ENCODE results near the gene WIPF2.
"Not testable (repeated sequence)": the region's sequence is repeated elsewhere in the genome, so short reads cannot be mapped to it uniquely, and the experiment has no call there.

The WIPF2 gene

DNA sequence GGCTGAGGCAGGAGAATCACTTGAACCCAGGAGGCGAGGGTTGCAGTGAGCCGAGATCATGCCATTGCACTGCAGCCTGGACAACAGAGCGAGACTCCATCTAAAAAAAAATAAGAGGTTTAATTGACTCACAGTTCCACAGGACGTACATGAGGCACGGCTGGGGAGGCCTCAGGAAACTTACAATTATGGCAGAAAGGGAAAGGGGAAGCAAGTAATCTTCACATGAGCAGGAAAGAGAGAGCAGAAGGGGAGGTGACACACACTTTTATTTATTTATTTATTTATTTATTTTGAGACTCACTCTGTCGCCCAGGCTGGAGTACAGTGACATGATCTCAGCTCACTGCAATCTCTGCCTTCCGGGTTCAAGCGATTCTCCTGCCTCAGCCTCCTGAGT is 12.9 kb upstream of the WIPF2 start:
- H3K4me1 Mint-ChIP-seq, H3K27ac Mint-ChIP-seq, H3K4me3 Mint-ChIP-seq, H3K36me3 Mint-ChIP-seq, CTCF ChIA-PET, H3K9me3 Mint-ChIP-seq, DNase-seq: not testable (repeated sequence)
- peaks cover 29% of the 10 kb centered on the region for H3K27me3 Mint-ChIP-seq

DNA sequence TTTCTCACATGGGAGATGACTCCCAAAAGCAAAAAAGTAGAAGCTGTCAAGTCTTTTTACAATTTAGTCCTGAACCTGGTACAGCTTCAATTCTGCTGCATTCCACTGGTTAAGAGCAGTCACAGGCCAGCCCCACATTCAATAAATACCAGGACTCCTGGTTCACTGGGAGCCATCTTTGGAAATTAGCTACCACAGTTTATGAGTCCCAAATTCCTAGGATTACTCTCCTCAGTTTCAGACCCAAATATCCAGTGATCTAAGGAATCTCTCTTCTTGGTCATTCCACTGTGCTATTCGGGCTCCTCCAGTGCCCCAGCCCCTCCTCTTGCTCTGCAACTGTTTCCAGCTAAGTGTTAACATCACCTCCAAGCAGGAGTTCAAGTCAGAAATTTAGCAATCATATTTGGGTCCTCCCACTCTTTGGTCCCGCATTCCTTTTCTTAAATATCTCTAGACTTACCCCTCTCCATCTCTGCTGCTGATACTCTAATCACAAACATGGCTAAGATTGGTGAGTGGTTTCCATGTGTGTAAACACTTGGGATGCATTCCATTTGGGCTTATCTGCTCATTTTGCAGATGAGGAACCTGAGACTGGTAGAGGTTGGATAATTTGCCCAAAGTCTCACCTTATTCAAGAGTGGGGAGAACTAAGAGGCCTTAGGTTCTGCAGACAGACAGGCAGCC is 9.6 kb upstream of the WIPF2 start:
- peaks cover 10% of the 10 kb centered on the region for H3K27me3 Mint-ChIP-seq
- H3K27ac Mint-ChIP-seq, result no peak overlapping the region
- H3K4me1 Mint-ChIP-seq, result no peaks in the 10 kb centered on the region
- no peak for DNase-seq
- no peak overlapping the region for H3K4me3 Mint-ChIP-seq
- CTCF ChIA-PET, result interaction anchor here (1.7 to 2.0 kb wide), 2 partner anchors 9 to 18 kb away, joined by 6 read pairs; partner anchors contain the start of gene WIPF2
- H3K36me3 Mint-ChIP-seq, result no peaks in the 10 kb centered on the region
- H3K9me3 Mint-ChIP-seq, result no peaks in the 10 kb centered on the region

DNA sequence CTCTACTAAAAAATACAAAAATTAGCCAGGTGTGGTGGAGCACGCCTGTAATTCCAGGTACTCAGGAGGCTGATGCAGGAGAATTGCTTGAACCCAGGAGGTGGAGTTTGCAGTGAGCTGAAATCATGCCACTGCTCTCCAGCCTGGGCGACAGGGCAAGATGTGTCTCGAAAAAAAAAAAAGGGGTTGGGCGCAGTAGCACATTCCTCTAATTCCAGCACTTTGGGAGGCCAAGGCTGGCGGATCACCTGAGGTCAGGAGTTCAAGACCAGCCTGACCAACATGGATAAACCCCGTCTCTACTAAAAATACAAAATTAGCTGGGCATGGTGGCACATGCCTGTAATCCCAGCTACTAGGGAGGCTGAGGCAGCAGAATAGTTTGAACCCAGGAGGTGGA is 5.2 kb upstream of the WIPF2 start:
- DNase-seq, H3K9me3 Mint-ChIP-seq, CTCF ChIA-PET, H3K4me3 Mint-ChIP-seq, H3K36me3 Mint-ChIP-seq, H3K27ac Mint-ChIP-seq, H3K27me3 Mint-ChIP-seq: not testable (repeated sequence)
- H3K4me1 Mint-ChIP-seq, result peaks cover 12% of the 10 kb centered on the region

DNA sequence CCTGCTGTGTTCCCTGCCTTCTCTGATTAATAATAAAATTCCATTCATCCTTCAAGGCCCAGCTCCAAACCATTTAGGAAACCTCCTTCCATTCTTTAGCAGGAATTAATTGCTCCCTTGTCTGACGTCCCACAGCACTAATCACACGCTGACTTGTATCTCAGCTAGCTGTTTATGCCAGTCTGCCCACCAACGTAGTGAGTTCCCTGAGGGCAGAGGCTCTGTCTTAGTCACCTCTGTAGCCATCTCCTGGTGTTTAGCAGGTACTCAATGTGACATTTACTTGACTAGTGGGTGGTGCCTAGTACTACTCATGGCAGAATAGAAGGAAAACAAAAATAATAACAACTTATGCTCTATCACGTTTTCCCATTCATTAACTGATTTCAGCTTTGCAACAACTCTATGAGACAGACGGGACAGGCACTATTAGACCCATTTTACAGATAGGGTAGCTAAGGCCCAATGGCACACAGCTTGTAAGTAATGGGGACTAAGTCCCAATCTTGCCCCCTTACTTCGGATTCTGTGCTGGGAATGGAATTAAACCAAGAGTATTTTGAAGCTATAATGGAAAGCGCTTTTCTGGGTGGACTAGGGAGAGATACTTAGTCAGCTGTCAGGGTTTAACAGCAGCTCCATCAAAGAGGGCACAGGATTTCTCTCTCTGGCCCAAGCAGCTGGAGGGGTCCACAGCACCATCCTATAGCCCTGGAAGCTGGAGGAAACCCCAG is 931 bp upstream of the WIPF2 start:
- H3K27ac Mint-ChIP-seq, result peak overlapping the region; percentile 99
- no peaks in the 10 kb centered on the region for H3K27me3 Mint-ChIP-seq
- CTCF ChIA-PET, result interaction anchor here (0.8 to 1.8 kb wide), 9 partner anchors 8 to 105 kb away, joined by 3 to 7 read pairs (median 4); no protein-coding TSS in a partner anchor
- H3K4me3 Mint-ChIP-seq, result peak overlapping the region; percentile 78
- no peaks in the 10 kb centered on the region for H3K9me3 Mint-ChIP-seq
- H3K4me1 Mint-ChIP-seq, result peaks cover 33% of the 10 kb centered on the region
- peaks cover 3% of the 10 kb centered on the region for H3K36me3 Mint-ChIP-seq
- DNase-seq, result no peak

DNA sequence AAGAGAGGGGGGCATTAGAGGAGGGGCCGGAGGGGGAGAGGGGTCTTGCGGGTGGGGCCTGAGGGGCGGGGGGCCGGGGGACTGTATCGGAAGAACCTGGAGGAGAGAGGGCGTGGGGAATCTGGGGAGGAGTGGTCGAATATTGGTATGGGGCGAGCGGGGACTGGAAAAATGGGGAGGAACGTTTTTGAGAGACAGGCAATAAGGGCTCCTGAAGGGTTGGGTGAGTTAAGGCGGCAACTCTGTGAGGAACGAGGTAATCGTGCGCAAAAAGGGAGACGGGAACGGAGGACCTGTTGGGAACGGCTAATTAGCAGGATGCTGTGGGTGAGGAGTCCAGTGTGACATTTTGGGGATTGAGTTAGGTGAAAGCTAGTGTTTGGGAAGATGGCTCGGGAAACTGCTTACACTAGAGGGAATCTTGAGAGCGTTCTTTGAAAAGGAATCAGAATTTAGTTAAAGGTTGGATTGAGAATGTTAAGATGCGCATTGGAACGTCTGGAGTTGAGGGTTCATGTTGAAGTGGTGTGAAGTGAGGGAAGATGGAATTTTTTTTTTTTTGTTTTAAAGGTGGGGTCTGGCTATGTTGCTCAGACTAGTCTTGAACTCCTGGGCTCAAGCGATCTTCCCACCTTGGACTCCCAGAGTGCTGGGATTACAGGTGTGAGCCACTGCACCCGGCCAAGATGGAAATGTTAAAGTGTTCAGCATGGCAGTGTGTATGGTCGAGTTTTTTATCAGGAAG is 662 bp downstream of the WIPF2 start:
- DNase-seq, result peak; percentile 59
- no peaks in the 10 kb centered on the region for H3K27me3 Mint-ChIP-seq
- CTCF ChIA-PET, result interaction anchor here (1.3 to 1.7 kb wide), 3 partner anchors 10 to 71 kb away, joined by 6 read pairs; no protein-coding TSS in a partner anchor
- peak overlapping the region; percentile 42 for H3K27ac Mint-ChIP-seq
- H3K4me1 Mint-ChIP-seq, result peaks cover 37% of the 10 kb centered on the region
- H3K36me3 Mint-ChIP-seq, result peaks cover 9% of the 10 kb centered on the region
- H3K9me3 Mint-ChIP-seq, result no peaks in the 10 kb centered on the region
- H3K4me3 Mint-ChIP-seq, result peak overlapping the region; percentile 78

DNA sequence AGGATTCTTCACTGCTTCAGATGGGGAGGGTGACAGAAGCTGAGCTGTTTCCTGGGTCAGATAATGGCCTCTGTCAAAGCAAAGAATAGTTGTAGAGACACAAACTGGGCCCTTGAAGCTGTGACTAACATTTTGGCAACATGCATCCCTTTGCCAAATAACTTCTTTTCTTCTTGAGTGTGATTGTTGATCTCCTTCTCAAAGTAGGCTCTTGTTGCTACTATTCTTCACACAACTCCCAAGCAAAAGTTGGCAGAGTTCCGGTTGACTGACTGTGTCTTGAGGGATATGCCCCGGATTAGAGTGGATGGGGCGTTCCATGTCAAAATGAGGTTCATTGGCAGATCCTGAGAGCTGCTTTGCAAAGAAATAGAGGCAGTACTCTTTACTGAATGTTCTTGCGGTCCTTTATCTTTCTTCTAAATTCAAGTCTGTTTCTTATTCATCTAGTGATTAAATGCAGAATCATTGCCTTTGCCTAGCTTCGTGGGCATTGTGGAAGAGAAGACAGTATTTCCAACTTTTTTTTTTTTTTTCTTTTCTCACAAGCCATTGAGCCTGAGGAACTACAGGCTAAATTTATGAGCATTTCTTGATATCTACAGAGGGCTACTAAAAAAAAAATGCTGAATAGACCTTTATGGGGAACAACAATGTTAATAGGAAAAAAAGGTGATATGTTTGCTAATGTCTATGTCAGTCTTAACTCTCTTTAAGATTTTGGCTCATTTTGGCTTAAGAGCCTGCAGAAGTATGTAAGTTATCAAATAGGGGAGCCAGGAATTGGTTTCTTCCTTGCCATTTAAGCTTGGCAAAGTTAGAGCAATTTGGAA is 5.8 kb downstream of the WIPF2 start:
- peaks cover 24% of the 10 kb centered on the region for H3K4me1 Mint-ChIP-seq
- H3K27me3 Mint-ChIP-seq, result no peaks in the 10 kb centered on the region
- DNase-seq, result no peak
- no peak overlapping the region for H3K27ac Mint-ChIP-seq
- no peaks in the 10 kb centered on the region for H3K9me3 Mint-ChIP-seq
- CTCF ChIA-PET, result no interaction called here
- peaks cover 16% of the 10 kb centered on the region for H3K36me3 Mint-ChIP-seq
- H3K4me3 Mint-ChIP-seq, result no peak overlapping the region

DNA sequence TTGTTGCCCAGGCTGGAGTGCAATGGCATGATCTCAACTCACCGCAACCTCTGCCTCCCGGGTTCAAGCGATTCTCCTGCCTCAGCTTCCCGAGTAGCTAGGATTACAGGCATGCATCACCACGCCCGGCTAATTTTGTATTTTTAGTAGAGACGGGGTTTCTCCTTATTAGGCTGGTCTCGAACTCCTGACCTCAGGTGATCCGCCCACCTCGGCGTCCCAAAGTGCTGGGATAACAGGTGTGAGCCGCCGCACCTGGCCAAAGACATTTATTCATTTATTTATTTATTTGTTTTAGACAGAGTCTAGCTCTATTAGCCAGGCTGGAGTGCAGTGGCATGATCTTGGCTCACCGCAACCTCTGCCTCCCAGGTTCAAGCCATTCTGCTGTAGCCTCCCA is 10.0 kb downstream of the WIPF2 start:
- H3K36me3 Mint-ChIP-seq, result peaks cover 26% of the 10 kb centered on the region
- CTCF ChIA-PET, result interaction anchor here (1.2 to 1.6 kb wide), 2 partner anchors 11 to 12 kb away, joined by 3 read pairs; no protein-coding TSS in a partner anchor
- H3K27me3 Mint-ChIP-seq, H3K4me1 Mint-ChIP-seq, DNase-seq, H3K4me3 Mint-ChIP-seq, H3K27ac Mint-ChIP-seq, H3K9me3 Mint-ChIP-seq: not testable (repeated sequence)

DNA sequence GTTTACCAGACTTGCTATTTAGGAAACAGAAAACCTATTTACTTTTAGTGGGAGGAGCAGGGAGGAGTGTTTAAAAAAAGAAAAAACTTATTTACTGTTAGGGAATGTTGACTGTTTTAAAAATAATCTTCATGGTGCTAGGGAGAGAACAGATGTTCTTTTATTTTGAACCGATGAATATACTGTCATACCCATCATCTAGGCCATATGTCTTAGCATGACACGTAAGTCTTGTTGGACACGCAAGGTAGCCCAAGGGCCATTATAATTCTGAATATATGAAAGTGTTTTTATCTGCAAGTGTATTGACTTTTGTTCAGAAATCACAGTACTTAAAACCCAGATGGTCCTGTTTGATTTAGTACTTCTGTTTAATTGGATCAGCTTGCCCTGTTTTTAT is 11.6 kb downstream of the WIPF2 start:
- H3K4me1 Mint-ChIP-seq, result peaks cover 4% of the 10 kb centered on the region
- no peaks in the 10 kb centered on the region for H3K27me3 Mint-ChIP-seq
- no peak overlapping the region for H3K4me3 Mint-ChIP-seq
- CTCF ChIA-PET, result interaction anchor here (1.6 kb wide), 1 partner anchor 12 kb away, joined by 3 read pairs; no protein-coding TSS in a partner anchor
- DNase-seq, result no peak
- H3K9me3 Mint-ChIP-seq, result no peaks in the 10 kb centered on the region
- H3K27ac Mint-ChIP-seq, result no peak overlapping the region
- peaks cover 26% of the 10 kb centered on the region for H3K36me3 Mint-ChIP-seq

DNA sequence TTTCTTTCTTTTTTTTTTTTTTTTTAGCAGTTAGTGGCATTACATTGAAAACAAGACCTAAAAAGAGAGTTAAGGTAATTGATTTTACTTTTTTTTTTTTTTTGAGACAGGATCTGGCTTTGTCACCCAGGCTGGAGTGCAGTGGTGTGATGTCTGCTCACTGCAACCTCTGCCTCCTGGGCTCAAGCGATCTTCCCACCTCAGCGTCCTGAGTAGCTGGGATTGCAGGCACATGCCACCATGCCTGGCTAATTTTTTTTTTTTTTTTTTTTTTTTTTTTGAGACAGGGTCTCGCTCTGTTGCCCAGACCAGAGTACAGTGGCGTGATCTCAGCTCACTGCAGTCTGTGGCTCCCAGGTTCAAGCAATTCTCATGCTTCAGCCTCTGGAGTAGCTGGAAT is 12.8 kb downstream of the WIPF2 start:
- DNase-seq, H3K9me3 Mint-ChIP-seq, H3K27ac Mint-ChIP-seq, H3K4me1 Mint-ChIP-seq, H3K4me3 Mint-ChIP-seq, H3K27me3 Mint-ChIP-seq: not testable (repeated sequence)
- peaks cover 26% of the 10 kb centered on the region for H3K36me3 Mint-ChIP-seq
- CTCF ChIA-PET, result interaction anchor here (0.7 kb wide), 1 partner anchor 53 kb away, joined by 3 read pairs; no protein-coding TSS in a partner anchor

DNA sequence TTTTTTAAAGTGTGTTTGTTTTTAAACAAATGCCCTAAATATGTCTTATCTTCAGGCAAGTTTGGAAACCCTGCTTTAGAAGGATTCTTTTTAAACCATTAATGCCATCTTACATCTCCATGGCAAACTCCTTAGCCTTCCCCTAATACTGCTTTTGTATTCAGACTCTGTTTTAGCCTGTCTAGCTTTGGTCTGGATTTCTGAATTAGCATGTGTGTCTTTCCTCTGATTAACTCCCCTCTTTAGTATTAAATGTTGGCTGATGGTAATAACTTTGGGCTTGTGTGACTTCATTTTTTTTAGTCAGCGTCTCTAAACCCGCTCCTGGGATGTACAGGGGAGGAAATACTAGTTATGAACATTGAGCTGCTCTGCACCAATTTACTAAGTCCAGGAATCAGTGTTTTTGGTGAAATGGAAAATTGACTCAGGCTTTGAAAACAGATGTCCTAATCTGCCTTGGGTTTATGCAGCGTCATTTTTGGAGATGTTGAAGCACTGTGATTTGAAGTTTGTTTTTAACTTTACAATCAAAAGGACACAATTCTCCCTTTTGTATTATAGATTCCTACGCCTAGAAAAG is 22.2 kb downstream of the WIPF2 start:
- CTCF ChIA-PET, result interaction anchor here (0.5 to 1.2 kb wide), 2 partner anchors 12 to 39 kb away, joined by 3 read pairs; no protein-coding TSS in a partner anchor
- Mint-ChIP-seq H3K4me1 (peaks cover 6% of the 10 kb centered on the region), H3K9me3 (no peaks in the 10 kb centered on the region), H3K36me3 (peaks cover 6% of the 10 kb centered on the region), H3K27ac (no peak overlapping the region), H3K27me3 (no peaks in the 10 kb centered on the region), H3K4me3 (no peak overlapping the region)
- DNase-seq, result no peak

DNA sequence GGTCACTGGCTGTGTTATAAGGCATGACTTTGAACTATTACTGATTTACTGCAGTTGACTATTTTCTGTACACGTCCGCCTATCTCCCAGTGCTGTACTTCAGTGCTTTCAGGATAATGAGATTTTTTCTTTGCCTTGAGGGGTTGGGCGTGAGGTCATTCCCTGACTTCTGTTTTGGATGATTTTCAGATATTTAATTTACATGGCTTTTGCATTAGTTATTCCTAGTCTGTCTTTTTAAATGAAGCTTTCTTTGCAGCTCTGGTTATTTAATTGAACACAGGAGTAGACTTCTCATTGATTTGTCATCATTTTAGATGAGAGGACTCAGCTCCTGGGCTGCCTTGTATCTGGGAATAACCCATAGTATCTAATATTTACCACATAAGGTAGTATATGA is 23.7 kb downstream of the WIPF2 start:
- peaks cover 6% of the 10 kb centered on the region for H3K4me1 Mint-ChIP-seq
- DNase-seq, result no peak
- no peak overlapping the region for H3K4me3 Mint-ChIP-seq
- no peaks in the 10 kb centered on the region for H3K9me3 Mint-ChIP-seq
- H3K27ac Mint-ChIP-seq, result no peak overlapping the region
- no peaks in the 10 kb centered on the region for H3K27me3 Mint-ChIP-seq
- peaks cover 4% of the 10 kb centered on the region for H3K36me3 Mint-ChIP-seq
- CTCF ChIA-PET, result interaction anchor here (1.3 kb wide), 1 partner anchor 41 kb away, joined by 5 read pairs; no protein-coding TSS in a partner anchor

DNA sequence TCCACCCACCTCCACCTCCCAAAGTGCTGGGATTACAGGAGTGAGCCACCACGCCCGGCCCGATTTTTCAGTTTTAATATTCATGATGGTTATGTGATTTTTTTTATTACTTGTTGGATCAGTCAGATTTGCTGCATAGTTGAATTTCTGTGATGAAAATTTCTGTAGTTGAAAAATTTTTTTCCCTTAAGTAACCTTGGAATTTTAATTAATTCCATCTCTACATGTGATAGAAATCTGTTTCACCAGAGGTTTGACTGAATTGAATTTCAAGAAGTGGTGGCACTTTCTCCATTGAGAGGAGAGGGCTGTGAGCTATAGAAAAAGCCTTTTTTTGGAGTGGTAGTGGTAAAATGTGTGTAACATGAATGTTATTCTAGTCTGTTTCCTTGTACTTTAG is 24.7 kb downstream of the WIPF2 start:
- no peak for DNase-seq
- H3K4me3 Mint-ChIP-seq, result no peak overlapping the region
- H3K9me3 Mint-ChIP-seq, result no peaks in the 10 kb centered on the region
- H3K27me3 Mint-ChIP-seq, result no peaks in the 10 kb centered on the region
- H3K27ac Mint-ChIP-seq, result no peak overlapping the region
- peaks cover 4% of the 10 kb centered on the region for H3K36me3 Mint-ChIP-seq
- peaks cover 6% of the 10 kb centered on the region for H3K4me1 Mint-ChIP-seq
- CTCF ChIA-PET, result interaction anchor here (0.6 to 1.3 kb wide), 2 partner anchors 23 to 40 kb away, joined by 3 to 5 read pairs; no protein-coding TSS in a partner anchor

DNA sequence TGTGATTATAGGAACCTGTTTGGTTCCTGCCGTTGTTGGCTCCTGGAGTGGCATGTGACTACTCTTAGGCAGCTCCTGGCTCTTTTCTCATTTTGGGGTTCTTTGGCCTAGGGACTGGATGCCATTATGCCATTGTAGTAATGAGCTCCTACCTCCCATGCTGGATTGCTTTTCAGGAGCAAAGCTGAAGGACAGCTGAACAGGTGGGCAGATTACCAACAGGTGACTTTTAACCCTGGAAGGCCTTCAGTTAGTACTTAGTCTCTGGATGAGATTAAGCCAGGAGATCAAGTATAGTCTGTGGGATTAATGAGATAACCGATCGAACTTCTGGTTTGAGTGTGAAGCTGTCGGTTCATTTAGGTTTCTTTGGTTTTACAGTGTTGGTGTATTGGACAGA is 25.2 kb downstream of the WIPF2 start:
- H3K27ac Mint-ChIP-seq, result no peak overlapping the region
- peaks cover 6% of the 10 kb centered on the region for H3K4me1 Mint-ChIP-seq
- DNase-seq, result no peak
- H3K4me3 Mint-ChIP-seq, result no peak overlapping the region
- CTCF ChIA-PET, result interaction anchor here (0.8 kb wide), 1 partner anchor 42 kb away, joined by 3 read pairs; no protein-coding TSS in a partner anchor
- no peaks in the 10 kb centered on the region for H3K9me3 Mint-ChIP-seq
- peaks cover 4% of the 10 kb centered on the region for H3K36me3 Mint-ChIP-seq
- H3K27me3 Mint-ChIP-seq, result no peaks in the 10 kb centered on the region
